ENCODE results near the gene MACC1. TPM values are rescaled to one million over a fixed set of nuclear protein-coding genes. Genes with fewer than 3 reads are reported as not detected.
"Not testable (repeated sequence)": the region's sequence is repeated elsewhere in the genome, so short reads cannot be mapped to it uniquely, and the experiment has no call there.

Gene MACC1
- total and polyA plus RNA-seq, 2 donors (not counting 1 experiment from before 2014, with no cell fraction given): 0.92 to 6.2 TPM

DNA sequence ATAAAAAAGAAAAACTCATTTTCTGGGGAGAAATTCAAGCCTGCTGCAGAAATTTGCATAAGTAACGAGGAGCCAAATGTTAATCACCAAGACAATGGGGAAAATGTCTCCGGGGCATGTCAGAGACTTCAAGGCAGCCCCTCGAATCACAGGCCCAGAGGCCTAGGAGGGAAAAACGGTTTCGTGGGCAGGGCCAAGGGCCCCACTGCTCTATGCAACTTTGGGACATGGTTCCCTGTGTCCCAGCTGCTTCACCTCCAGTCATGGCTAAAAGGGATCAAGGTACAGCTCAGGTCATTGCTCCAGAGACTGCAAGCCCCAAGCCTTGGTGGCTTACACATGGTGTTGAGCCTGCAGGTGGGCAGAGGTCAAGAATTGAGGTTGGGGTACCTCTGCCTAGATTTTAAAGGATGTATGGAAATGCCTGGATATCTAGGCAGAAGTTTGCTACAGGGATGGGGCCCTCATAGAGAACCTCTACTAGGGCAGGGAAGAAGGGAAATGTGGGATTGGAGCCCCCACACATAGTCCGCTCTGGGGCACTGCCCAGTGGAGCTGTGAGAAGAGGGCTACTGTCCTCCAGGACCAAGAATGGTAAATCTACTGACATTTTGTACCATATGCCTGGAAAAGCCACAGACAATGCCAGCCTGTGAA lies 8.4 kb downstream of the MACC1 start:
- Histone ChIP-seq H4K20me1 (ENCODE audit: control insufficient read depth, insufficient read depth, low read length, poor library complexity, severe bottlenecking) (no peaks in the 10 kb centered on the region), H3K27ac (ENCODE audit: low read length in 2 of 2) (no peak overlapping the region), H3K9me3 (ENCODE audit: control extremely low read depth in 1 of 3, control insufficient read depth in 2 of 3, insufficient read depth in 1 of 3, low read length in 2 of 3) (peaks cover 2 to 13% (median 10%) of the 10 kb centered on the region in 3 donors), H3K27me3 (replicated peaks in 1 of 4; ENCODE audit: control extremely low read depth in 1 of 4, control insufficient read depth in 3 of 4, insufficient read depth in 4 of 4, low read length in 3 of 4) (no peaks in the 10 kb centered on the region), H3K4me3 (ENCODE audit: control extremely low read depth in 1 of 5, extremely low read depth in 1 of 5, insufficient read depth in 1 of 5, low read depth in 2 of 5, low read length in 4 of 5) (no peak overlapping the region), H2AFZ (ENCODE audit: insufficient read depth, low read depth, low read length, poor library complexity, severe bottlenecking) (no peak overlapping the region), H3K36me3 (replicated peaks in 1 of 2; ENCODE audit: control extremely low read depth in 1 of 2, control insufficient read depth in 1 of 2, extremely low read depth in 1 of 2, insufficient read depth in 2 of 2, low read length in 1 of 2) (no peaks in the 10 kb centered on the region), H3K9ac (ENCODE audit: low read length) (no peak overlapping the region), H3K4me2 (replicated peaks; ENCODE audit: low read depth, low read length, poor library complexity, severe bottlenecking) (no peak overlapping the region), H3K4me1 (ENCODE audit: control insufficient read depth in 2 of 2, insufficient read depth in 2 of 2, low read length in 2 of 2) (no peaks in the 10 kb centered on the region), H3K79me2 (ENCODE audit: control insufficient read depth, insufficient read depth, low read length) (peaks cover 41% of the 10 kb centered on the region)
- DNase-seq (no peak), ATAC-seq (ENCODE audit: low read depth) (no peak)
- ChIA-PET CTCF (no interaction called here), POLR2A (no interaction called here)
- H3K4me3 Mint-ChIP-seq: no peak overlapping the region
- no peak overlapping the region for H3K27ac Mint-ChIP-seq
- H3K9me3 Mint-ChIP-seq (ENCODE audit: insufficient read depth): peaks cover 9% of the 10 kb centered on the region
- intact Hi-C loops (cut with micrococcal nuclease): no loop called here
- 99% methylated on average over 5 of the region's 6 CpGs for WGBS (ENCODE audit: insufficient coverage)
- no peaks in the 10 kb centered on the region for H3K27me3 Mint-ChIP-seq
- H3K4me1 Mint-ChIP-seq: peaks cover 2% of the 10 kb centered on the region
- TF ChIP-seq EZH2 (IDR thresholded peaks at IDR 0.05; ENCODE audit: borderline replicate concordance, insufficient read depth, low read depth, low read length, poor library complexity, severe bottlenecking): no peak
- TF ChIP-seq, protein P1, sequence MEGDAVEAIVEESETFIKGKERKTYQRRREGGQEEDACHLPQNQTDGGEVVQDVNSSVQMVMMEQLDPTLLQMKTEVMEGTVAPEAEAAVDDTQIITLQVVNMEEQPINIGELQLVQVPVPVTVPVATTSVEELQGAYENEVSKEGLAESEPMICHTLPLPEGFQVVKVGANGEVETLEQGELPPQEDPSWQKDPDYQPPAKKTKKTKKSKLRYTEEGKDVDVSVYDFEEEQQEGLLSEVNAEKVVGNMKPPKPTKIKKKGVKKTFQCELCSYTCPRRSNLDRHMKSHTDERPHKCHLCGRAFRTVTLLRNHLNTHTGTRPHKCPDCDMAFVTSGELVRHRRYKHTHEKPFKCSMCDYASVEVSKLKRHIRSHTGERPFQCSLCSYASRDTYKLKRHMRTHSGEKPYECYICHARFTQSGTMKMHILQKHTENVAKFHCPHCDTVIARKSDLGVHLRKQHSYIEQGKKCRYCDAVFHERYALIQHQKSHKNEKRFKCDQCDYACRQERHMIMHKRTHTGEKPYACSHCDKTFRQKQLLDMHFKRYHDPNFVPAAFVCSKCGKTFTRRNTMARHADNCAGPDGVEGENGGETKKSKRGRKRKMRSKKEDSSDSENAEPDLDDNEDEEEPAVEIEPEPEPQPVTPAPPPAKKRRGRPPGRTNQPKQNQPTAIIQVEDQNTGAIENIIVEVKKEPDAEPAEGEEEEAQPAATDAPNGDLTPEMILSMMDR (IDR thresholded peaks at IDR 0.05): no peak

DNA sequence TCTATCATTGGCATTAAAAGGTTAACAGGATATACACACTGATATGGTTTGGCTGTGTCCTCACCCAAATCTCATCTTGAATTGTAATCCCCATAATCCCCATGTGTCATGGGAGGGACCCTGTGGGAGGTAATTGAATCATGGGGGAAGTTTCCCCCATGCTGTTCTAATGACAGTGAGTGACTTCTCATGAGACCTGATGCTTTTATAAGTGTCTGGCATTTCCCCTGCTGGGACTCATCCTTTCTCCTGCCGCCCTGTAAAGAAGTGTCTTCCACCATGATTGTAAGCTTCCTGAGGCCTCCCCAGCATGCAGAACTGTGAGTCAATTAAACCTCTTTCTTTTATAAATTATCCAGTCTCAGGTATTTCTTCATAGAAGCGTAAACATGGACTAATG lies 9.4 kb downstream of the MACC1 start:
- Histone ChIP-seq H3K79me2 (ENCODE audit: control insufficient read depth, insufficient read depth, low read length) (peaks cover 41% of the 10 kb centered on the region), H3K9me3 (ENCODE audit: control extremely low read depth in 1 of 3, control insufficient read depth in 2 of 3, insufficient read depth in 1 of 3, low read length in 2 of 3) (peaks cover 2 to 13% (median 10%) of the 10 kb centered on the region in 3 donors)
- H3K4me2 ChIP-seq (replicated peaks; ENCODE audit: low read depth, low read length, poor library complexity, severe bottlenecking); H3K27me3 Mint-ChIP-seq; H3K9me3 Mint-ChIP-seq (ENCODE audit: insufficient read depth); H3K4me1 Mint-ChIP-seq; H3K4me3 ChIP-seq (ENCODE audit: control extremely low read depth in 1 of 5, extremely low read depth in 1 of 5, insufficient read depth in 1 of 5, low read depth in 2 of 5, low read length in 4 of 5); H3K27ac Mint-ChIP-seq; H3K4me1 ChIP-seq (ENCODE audit: control insufficient read depth in 2 of 2, insufficient read depth in 2 of 2, low read length in 2 of 2); POLR2A ChIA-PET; ATAC-seq (ENCODE audit: low read depth); H4K20me1 ChIP-seq (ENCODE audit: control insufficient read depth, insufficient read depth, low read length, poor library complexity, severe bottlenecking); CTCF ChIA-PET; H3K27ac ChIP-seq (ENCODE audit: low read length in 2 of 2); H3K27me3 ChIP-seq (replicated peaks in 1 of 4; ENCODE audit: control extremely low read depth in 1 of 4, control insufficient read depth in 3 of 4, insufficient read depth in 4 of 4, low read length in 3 of 4); H2AFZ ChIP-seq (ENCODE audit: insufficient read depth, low read depth, low read length, poor library complexity, severe bottlenecking); H3K4me3 Mint-ChIP-seq; intact Hi-C loops (cut with micrococcal nuclease); DNase-seq; H3K9ac ChIP-seq (ENCODE audit: low read length); H3K36me3 ChIP-seq (replicated peaks in 1 of 2; ENCODE audit: control extremely low read depth in 1 of 2, control insufficient read depth in 1 of 2, extremely low read depth in 1 of 2, insufficient read depth in 2 of 2, low read length in 1 of 2): not testable (repeated sequence)
- no CpG with 5 or more reads among the region's 2 CpGs for WGBS (ENCODE audit: insufficient coverage)
